Astrocyte (in vitro differentiated cells and primary cell): ENCODE results near the gene CTCFL.
"Not testable (repeated sequence)": the region's sequence is repeated elsewhere in the genome, so short reads cannot be mapped to it uniquely, and the experiment has no call there.

ENCODE experiments used
- EZH2 ChIP-seq: IDR thresholded peaks from 2 replicates; pipeline ENCODE4 v1.6.1; 2012; ENCODE audit warnings: mild to moderate bottlenecking, low read length, inconsistent platforms; ENCODE audit not compliant: insufficient read depth
- TF ChIP-seq, protein P1 (sequence below): IDR thresholded peaks from 2 replicates; pipeline ENCODE4 v1.5.1; 2011; ENCODE audit warnings: low read depth, mild to moderate bottlenecking, inconsistent platforms, low read length, moderate library complexity; ENCODE audit not compliant: insufficient read depth

DNA sequence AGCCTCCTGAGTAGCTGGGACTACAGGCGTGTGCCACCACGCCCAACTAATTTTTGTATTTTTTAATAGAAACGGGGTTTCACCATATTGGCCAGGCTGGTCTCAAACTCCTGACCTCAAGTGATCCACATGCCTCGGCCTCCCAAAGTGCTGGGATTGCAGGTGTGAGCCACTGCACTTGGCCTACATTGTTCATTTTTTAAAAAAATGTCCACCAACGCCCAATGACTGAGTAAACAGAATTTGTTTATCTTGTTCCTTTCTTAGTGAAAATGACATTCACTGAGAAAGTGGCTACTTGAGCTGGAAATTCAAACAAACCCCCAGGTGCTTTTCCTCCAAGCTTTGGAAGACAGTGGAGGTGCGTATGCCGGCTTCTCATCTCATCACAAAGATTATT is 13.2 kb downstream of the CTCFL start:
- TF ChIP-seq, protein P1, sequence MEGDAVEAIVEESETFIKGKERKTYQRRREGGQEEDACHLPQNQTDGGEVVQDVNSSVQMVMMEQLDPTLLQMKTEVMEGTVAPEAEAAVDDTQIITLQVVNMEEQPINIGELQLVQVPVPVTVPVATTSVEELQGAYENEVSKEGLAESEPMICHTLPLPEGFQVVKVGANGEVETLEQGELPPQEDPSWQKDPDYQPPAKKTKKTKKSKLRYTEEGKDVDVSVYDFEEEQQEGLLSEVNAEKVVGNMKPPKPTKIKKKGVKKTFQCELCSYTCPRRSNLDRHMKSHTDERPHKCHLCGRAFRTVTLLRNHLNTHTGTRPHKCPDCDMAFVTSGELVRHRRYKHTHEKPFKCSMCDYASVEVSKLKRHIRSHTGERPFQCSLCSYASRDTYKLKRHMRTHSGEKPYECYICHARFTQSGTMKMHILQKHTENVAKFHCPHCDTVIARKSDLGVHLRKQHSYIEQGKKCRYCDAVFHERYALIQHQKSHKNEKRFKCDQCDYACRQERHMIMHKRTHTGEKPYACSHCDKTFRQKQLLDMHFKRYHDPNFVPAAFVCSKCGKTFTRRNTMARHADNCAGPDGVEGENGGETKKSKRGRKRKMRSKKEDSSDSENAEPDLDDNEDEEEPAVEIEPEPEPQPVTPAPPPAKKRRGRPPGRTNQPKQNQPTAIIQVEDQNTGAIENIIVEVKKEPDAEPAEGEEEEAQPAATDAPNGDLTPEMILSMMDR, result not testable (repeated sequence)
- not testable (repeated sequence) for TF ChIP-seq EZH2
